ENCODE measurements around the gene GNG7. TPM values are rescaled to one million over a fixed set of nuclear protein-coding genes. Genes with fewer than 3 reads are reported as not detected.

The GNG7 gene
- total RNA-seq, 1 donor from 2014 or later: 7.7 TPM

DNA sequence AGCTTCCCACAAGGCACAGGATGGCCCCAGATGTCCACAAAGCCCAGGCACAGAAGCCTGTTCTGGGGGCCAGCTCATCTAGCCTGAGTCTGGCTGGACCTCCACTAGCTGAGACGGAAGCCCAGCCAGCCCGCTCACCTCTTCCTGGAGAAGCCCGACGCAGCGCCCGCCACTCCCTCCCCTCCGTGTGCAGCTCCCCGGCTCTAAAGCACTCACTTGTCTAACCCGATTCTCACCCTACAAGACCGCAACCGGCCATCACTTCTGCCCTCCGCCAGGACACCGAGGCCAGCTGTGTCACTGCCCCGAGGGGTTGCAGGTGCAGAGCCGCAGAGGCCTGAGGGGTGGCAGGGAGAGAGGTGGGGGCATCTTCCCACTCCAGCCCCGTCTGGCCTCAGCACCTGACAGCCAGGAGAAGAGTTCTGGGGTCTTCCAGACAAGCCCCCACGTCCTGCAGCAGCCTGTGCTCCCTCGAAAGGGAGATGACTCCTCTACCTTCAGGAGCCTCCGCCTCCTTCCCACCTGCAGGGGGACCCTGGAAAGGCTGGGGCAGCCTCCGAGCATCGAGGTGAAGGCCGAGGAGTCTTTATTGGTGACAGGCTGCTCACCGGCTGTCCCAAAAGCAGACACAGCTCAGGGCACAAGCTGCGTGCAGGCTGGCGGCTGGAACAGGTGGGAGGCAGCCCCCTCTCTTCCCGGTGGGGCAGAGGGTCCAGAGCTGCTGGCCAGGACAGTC lies 24.6 kb upstream of the GNG7 start:
- DNase-seq (ENCODE audit: low spot score): no peak
- TF ChIP-seq, protein P1, sequence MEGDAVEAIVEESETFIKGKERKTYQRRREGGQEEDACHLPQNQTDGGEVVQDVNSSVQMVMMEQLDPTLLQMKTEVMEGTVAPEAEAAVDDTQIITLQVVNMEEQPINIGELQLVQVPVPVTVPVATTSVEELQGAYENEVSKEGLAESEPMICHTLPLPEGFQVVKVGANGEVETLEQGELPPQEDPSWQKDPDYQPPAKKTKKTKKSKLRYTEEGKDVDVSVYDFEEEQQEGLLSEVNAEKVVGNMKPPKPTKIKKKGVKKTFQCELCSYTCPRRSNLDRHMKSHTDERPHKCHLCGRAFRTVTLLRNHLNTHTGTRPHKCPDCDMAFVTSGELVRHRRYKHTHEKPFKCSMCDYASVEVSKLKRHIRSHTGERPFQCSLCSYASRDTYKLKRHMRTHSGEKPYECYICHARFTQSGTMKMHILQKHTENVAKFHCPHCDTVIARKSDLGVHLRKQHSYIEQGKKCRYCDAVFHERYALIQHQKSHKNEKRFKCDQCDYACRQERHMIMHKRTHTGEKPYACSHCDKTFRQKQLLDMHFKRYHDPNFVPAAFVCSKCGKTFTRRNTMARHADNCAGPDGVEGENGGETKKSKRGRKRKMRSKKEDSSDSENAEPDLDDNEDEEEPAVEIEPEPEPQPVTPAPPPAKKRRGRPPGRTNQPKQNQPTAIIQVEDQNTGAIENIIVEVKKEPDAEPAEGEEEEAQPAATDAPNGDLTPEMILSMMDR (IDR thresholded peaks at IDR 0.05; ENCODE audit: unreplicated experiment): no peak
- H3K27me3 Mint-ChIP-seq (ENCODE audit: unreplicated experiment): peaks cover 3% of the 10 kb centered on the region
- H3K9me3 Mint-ChIP-seq (ENCODE audit: unreplicated experiment): no peaks in the 10 kb centered on the region
- H3K4me3 Mint-ChIP-seq (ENCODE audit: unreplicated experiment): no peak overlapping the region
- peaks cover 2% of the 10 kb centered on the region for H3K4me1 Mint-ChIP-seq (ENCODE audit: unreplicated experiment)
- no peak overlapping the region for H3K27ac Mint-ChIP-seq (ENCODE audit: unreplicated experiment)
- peaks cover 4% of the 10 kb centered on the region for H3K36me3 Mint-ChIP-seq (ENCODE audit: low read depth, unreplicated experiment)

GRCh38 chr19:2726160-2726855 lies 23.8 kb upstream of the GNG7 start:
- Mint-ChIP-seq H3K4me3 (ENCODE audit: unreplicated experiment) (no peak overlapping the region), H3K9me3 (ENCODE audit: unreplicated experiment) (no peaks in the 10 kb centered on the region), H3K27me3 (ENCODE audit: unreplicated experiment) (peaks cover 8% of the 10 kb centered on the region), H3K36me3 (ENCODE audit: low read depth, unreplicated experiment) (peaks cover 4% of the 10 kb centered on the region), H3K27ac (ENCODE audit: unreplicated experiment) (no peak overlapping the region), H3K4me1 (ENCODE audit: unreplicated experiment) (peaks cover 7% of the 10 kb centered on the region)
- TF ChIP-seq, protein P1 (IDR thresholded peaks at IDR 0.05; ENCODE audit: unreplicated experiment): no peak
- no peak for DNase-seq (ENCODE audit: low spot score)

DNA sequence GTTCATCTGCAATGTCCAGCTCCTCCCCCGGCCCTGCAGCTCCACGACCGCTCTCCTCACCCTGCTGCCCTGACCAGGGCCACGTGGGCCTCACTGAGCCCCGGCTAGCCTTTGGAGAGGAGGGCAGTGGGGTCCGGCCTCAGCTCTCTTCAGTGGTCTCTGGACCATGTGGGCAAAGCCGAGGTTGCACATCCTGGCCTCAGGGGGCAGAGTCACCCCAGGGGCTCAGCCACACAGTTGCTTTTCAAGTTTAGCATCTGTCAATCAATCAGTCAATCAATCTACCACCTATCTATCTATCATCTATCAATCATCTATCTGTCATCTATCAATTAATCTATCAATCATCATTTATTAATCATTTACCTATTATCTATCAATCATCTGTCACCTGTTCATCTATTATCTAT lies 21.7 kb upstream of the GNG7 start:
- H3K27me3 Mint-ChIP-seq (ENCODE audit: unreplicated experiment): peaks cover 10% of the 10 kb centered on the region
- DNase-seq (ENCODE audit: low spot score): no peak

GRCh38 chr19:2723747-2724146 lies 21.3 kb upstream of the GNG7 start:
- Mint-ChIP-seq H3K4me3 (ENCODE audit: unreplicated experiment) (no peak overlapping the region), H3K36me3 (ENCODE audit: low read depth, unreplicated experiment) (peaks cover 4% of the 10 kb centered on the region), H3K9me3 (ENCODE audit: unreplicated experiment) (no peaks in the 10 kb centered on the region), H3K27me3 (ENCODE audit: unreplicated experiment) (peaks cover 10% of the 10 kb centered on the region), H3K4me1 (ENCODE audit: unreplicated experiment) (peaks cover 7% of the 10 kb centered on the region), H3K27ac (ENCODE audit: unreplicated experiment) (no peak overlapping the region)
- TF ChIP-seq, protein P1 (IDR thresholded peaks at IDR 0.05; ENCODE audit: unreplicated experiment): no peak
- DNase-seq (ENCODE audit: low spot score): no peak

More for the DNA sequence above, 21.7 kb upstream of the GNG7 start:
- Mint-ChIP-seq H3K36me3 (ENCODE audit: low read depth, unreplicated experiment) (peaks cover 4% of the 10 kb centered on the region), H3K4me3 (ENCODE audit: unreplicated experiment) (no peak overlapping the region), H3K27ac (ENCODE audit: unreplicated experiment) (peak overlapping the region; percentile 26), H3K4me1 (ENCODE audit: unreplicated experiment) (peaks cover 7% of the 10 kb centered on the region), H3K9me3 (ENCODE audit: unreplicated experiment) (no peaks in the 10 kb centered on the region)
- TF ChIP-seq, protein P1 (IDR thresholded peaks at IDR 0.05; ENCODE audit: unreplicated experiment): no peak

- Mint-ChIP-seq H3K27me3 (ENCODE audit: unreplicated experiment) (peaks cover 10% of the 10 kb centered on the region), H3K27ac (ENCODE audit: unreplicated experiment) (no peak overlapping the region), H3K4me3 (ENCODE audit: unreplicated experiment) (no peak overlapping the region), H3K9me3 (ENCODE audit: unreplicated experiment) (no peaks in the 10 kb centered on the region), H3K4me1 (ENCODE audit: unreplicated experiment) (peaks cover 7% of the 10 kb centered on the region), H3K36me3 (ENCODE audit: low read depth, unreplicated experiment) (peaks cover 4% of the 10 kb centered on the region)
- TF ChIP-seq, protein P1 (IDR thresholded peaks at IDR 0.05; ENCODE audit: unreplicated experiment): no peak
- DNase-seq (ENCODE audit: low spot score): no peak
These were observed 20.8 kb upstream of the GNG7 start for GRCh38 chr19:2723345-2723715.

Data from endothelial cell (in vitro differentiated cells).